ENCODE results near the gene AVP. TPM values are rescaled to one million over a fixed set of nuclear protein-coding genes. Genes with fewer than 3 reads are reported as not detected.
"Not testable (repeated sequence)": the region's sequence is repeated elsewhere in the genome, so short reads cannot be mapped to it uniquely, and the experiment has no call there.

The AVP gene
- total RNA-seq, 2 experiments from 2014 or later = not detected

GRCh38 chr20:3067139-3068014 is 17.1 kb downstream of the AVP start:
- no peaks in the 10 kb centered on the region for H3K4me1 ChIP-seq (ENCODE audit: insufficient read depth, low read length, poor library complexity, severe bottlenecking)
- ChIA-PET POLR2A (interaction anchor here (0.6 kb wide), 1 partner anchor 151 kb away, joined by 4 read pairs; no protein-coding TSS in a partner anchor), CTCF (ENCODE audit: unreplicated experiment) (no interaction called here)
- no peaks in the 10 kb centered on the region for H3K79me2 ChIP-seq (ENCODE audit: insufficient read depth, low read depth, low read length)
- H3K9me3 ChIP-seq (ENCODE audit: low read length) = no peaks in the 10 kb centered on the region
- TF ChIP-seq, protein P1, sequence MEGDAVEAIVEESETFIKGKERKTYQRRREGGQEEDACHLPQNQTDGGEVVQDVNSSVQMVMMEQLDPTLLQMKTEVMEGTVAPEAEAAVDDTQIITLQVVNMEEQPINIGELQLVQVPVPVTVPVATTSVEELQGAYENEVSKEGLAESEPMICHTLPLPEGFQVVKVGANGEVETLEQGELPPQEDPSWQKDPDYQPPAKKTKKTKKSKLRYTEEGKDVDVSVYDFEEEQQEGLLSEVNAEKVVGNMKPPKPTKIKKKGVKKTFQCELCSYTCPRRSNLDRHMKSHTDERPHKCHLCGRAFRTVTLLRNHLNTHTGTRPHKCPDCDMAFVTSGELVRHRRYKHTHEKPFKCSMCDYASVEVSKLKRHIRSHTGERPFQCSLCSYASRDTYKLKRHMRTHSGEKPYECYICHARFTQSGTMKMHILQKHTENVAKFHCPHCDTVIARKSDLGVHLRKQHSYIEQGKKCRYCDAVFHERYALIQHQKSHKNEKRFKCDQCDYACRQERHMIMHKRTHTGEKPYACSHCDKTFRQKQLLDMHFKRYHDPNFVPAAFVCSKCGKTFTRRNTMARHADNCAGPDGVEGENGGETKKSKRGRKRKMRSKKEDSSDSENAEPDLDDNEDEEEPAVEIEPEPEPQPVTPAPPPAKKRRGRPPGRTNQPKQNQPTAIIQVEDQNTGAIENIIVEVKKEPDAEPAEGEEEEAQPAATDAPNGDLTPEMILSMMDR (conservative IDR thresholded peaks at IDR 0.05; ENCODE audit: low read length) = no peak
- no peak for TF ChIP-seq EZH2phosphoT487 (IDR thresholded peaks at IDR 0.05; ENCODE audit: borderline replicate concordance, low read depth, low read length)
- no peak overlapping the region for H3K4me2 ChIP-seq (ENCODE audit: low read length)
- intact Hi-C loops (cut with micrococcal nuclease; ENCODE audit: unreplicated experiment) = no loop called here
- no peak overlapping the region for H3K27ac ChIP-seq (ENCODE audit: low read depth, low read length, poor library complexity, severe bottlenecking)
- H3K36me3 ChIP-seq (ENCODE audit: insufficient read depth, low read length) = no peaks in the 10 kb centered on the region
- DNase-seq (ENCODE audit: low spot score) = no peak
- no TSS peak for BruUV-seq (replicated peaks)
- no peaks in the 10 kb centered on the region for H3K9me2 ChIP-seq (ENCODE audit: insufficient read depth, low read length)
- no peak overlapping the region for H2AFZ ChIP-seq (ENCODE audit: low read length)
- no peaks in the 10 kb centered on the region for H4K20me1 ChIP-seq (ENCODE audit: insufficient read depth, low read length)
- H3K4me3 ChIP-seq (ENCODE audit: low read depth, low read length, poor library complexity, severe bottlenecking) = no peak overlapping the region

DNA sequence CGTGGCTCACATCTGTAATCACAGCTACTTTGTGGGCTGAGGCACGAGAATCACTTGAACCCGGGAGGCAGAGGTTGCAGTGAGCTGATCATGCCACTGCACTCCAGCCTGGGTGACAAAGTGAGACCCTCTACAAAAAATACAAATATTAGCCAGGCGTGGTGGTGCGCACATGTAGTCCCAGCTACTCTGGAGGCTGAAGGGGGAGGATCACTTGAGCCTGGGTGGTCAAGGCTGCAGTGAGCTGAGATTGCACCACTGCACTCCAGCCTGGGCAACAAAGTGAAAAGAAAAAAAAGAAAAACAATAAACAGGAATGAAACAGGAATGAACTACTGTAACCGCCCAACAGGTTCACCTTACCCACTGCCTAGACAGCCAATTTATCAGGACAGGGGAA is 20.4 kb downstream of the AVP start:
- intact Hi-C loops (cut with micrococcal nuclease; ENCODE audit: unreplicated experiment); DNase-seq (ENCODE audit: low spot score); BruUV-seq (replicated peaks); CTCF ChIA-PET (ENCODE audit: unreplicated experiment); POLR2A ChIA-PET; H3K36me3 ChIP-seq (ENCODE audit: insufficient read depth, low read length); H3K27ac ChIP-seq (ENCODE audit: low read depth, low read length, poor library complexity, severe bottlenecking); H2AFZ ChIP-seq (ENCODE audit: low read length); H3K4me2 ChIP-seq (ENCODE audit: low read length); H3K9me2 ChIP-seq (ENCODE audit: insufficient read depth, low read length); H3K9me3 ChIP-seq (ENCODE audit: low read length); H3K79me2 ChIP-seq (ENCODE audit: insufficient read depth, low read depth, low read length); H4K20me1 ChIP-seq (ENCODE audit: insufficient read depth, low read length); H3K4me1 ChIP-seq (ENCODE audit: insufficient read depth, low read length, poor library complexity, severe bottlenecking); H3K4me3 ChIP-seq (ENCODE audit: low read depth, low read length, poor library complexity, severe bottlenecking): not testable (repeated sequence)

DNA sequence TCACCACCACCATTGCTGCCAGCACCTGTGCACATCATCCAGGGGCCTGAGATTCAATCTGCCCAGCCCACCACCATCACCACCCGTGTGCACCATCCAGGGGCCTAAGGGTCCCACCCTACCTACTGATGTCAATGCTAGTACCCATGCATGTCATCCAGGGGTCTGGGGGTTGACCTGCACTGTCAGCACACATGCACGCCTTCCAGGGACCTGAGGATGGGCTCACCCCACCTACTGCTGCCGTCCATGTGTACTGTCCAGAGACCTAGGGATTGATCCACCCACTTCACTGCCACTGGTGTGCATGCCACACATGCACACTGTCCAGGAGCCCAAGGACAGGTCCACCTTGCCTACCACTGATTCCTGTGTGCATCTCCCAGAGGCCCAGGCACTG is 25.0 kb downstream of the AVP start:
- ChIA-PET CTCF (ENCODE audit: unreplicated experiment) (no interaction called here), POLR2A (no interaction called here)
- H3K4me3 ChIP-seq (ENCODE audit: low read depth, low read length, poor library complexity, severe bottlenecking) = no peak overlapping the region
- H3K9me2 ChIP-seq (ENCODE audit: insufficient read depth, low read length) = no peaks in the 10 kb centered on the region
- no peak overlapping the region for H3K4me2 ChIP-seq (ENCODE audit: low read length)
- no peaks in the 10 kb centered on the region for H3K4me1 ChIP-seq (ENCODE audit: insufficient read depth, low read length, poor library complexity, severe bottlenecking)
- DNase-seq (ENCODE audit: low spot score) = no peak
- BruUV-seq (replicated peaks) = no TSS peak
- TF ChIP-seq EZH2phosphoT487 (IDR thresholded peaks at IDR 0.05; ENCODE audit: borderline replicate concordance, low read depth, low read length) = no peak
- TF ChIP-seq, protein P1 (conservative IDR thresholded peaks at IDR 0.05; ENCODE audit: low read length) = no peak
- no peaks in the 10 kb centered on the region for H3K79me2 ChIP-seq (ENCODE audit: insufficient read depth, low read depth, low read length)
- no peaks in the 10 kb centered on the region for H4K20me1 ChIP-seq (ENCODE audit: insufficient read depth, low read length)
- H3K27ac ChIP-seq (ENCODE audit: low read depth, low read length, poor library complexity, severe bottlenecking) = no peak overlapping the region
- H3K36me3 ChIP-seq (ENCODE audit: insufficient read depth, low read length) = no peaks in the 10 kb centered on the region
- intact Hi-C loops (cut with micrococcal nuclease; ENCODE audit: unreplicated experiment) = no loop called here
- H3K9me3 ChIP-seq (ENCODE audit: low read length) = no peaks in the 10 kb centered on the region
- H2AFZ ChIP-seq (ENCODE audit: low read length) = no peak overlapping the region

Data from OCI-LY7 (cell line).